ENCODE data around the gene TPPP3. TPM values are rescaled to one million over a fixed set of nuclear protein-coding genes. Genes with fewer than 3 reads are reported as not detected.
"Not testable (repeated sequence)": the region's sequence is repeated elsewhere in the genome, so short reads cannot be mapped to it uniquely, and the experiment has no call there.

Gene TPPP3
- total and polyA plus RNA-seq, 4 donors = 34.2 to 115 (median 73.1) TPM

- Histone ChIP-seq H3K4me3 (ENCODE audit: low read depth, low read length) (no peak overlapping the region), H3K36me3 (ENCODE audit: control insufficient read depth, insufficient read depth, low read length) (no peaks in the 10 kb centered on the region), H3K27me3 (ENCODE audit: control insufficient read depth, insufficient read depth, low read length) (no peaks in the 10 kb centered on the region), H3K4me1 (ENCODE audit: control insufficient read depth, insufficient read depth, low read length) (peaks cover 23% of the 10 kb centered on the region), H3K27ac (ENCODE audit: low read depth, low read length) (no peak overlapping the region), H3K9me3 (ENCODE audit: control insufficient read depth, insufficient read depth, low read length) (no peaks in the 10 kb centered on the region)
- DNase-seq (ENCODE audit: low read depth in 4 of 6, low spot score in 6 of 6) = no peak
- WGBS (ENCODE audit: insufficient coverage) = no CpG with 5 or more reads among the region's 3 CpGs
These were observed 26.2 kb upstream of the TPPP3 start for GRCh38 chr16:67419502-67419901.

GRCh38 chr16:67417333-67418061 lies 24.2 kb upstream of the TPPP3 start:
- H3K27ac ChIP-seq (ENCODE audit: low read depth, low read length) = no peak overlapping the region
- no peak for DNase-seq (ENCODE audit: low read depth in 4 of 6, low spot score in 6 of 6)
- no CpG with 5 or more reads among the region's 2 CpGs for WGBS (ENCODE audit: insufficient coverage)
- no peaks in the 10 kb centered on the region for H3K27me3 ChIP-seq (ENCODE audit: control insufficient read depth, insufficient read depth, low read length)
- H3K9me3 ChIP-seq (ENCODE audit: control insufficient read depth, insufficient read depth, low read length) = no peaks in the 10 kb centered on the region
- no peak overlapping the region for H3K4me3 ChIP-seq (ENCODE audit: low read depth, low read length)
- peaks cover 20% of the 10 kb centered on the region for H3K4me1 ChIP-seq (ENCODE audit: control insufficient read depth, insufficient read depth, low read length)
- H3K36me3 ChIP-seq (ENCODE audit: control insufficient read depth, insufficient read depth, low read length) = no peaks in the 10 kb centered on the region

- H3K4me3 ChIP-seq (ENCODE audit: low read depth, low read length) = peak within 1 kb of the TSS; percentile 68
- peak within 1 kb of the TSS; percentile 70 for H3K27ac ChIP-seq (ENCODE audit: low read depth, low read length)
- 2% methylated on average over 73 of the region's 73 CpGs for WGBS (ENCODE audit: insufficient coverage)
- peaks cover 20% of the 10 kb centered on the region for H3K4me1 ChIP-seq (ENCODE audit: control insufficient read depth, insufficient read depth, low read length)
- peak in 3 of 6 donors; percentile 58 to 90 (median 87) for DNase-seq (ENCODE audit: low read depth in 4 of 6, low spot score in 6 of 6)
- no peaks in the 10 kb centered on the region for H3K36me3 ChIP-seq (ENCODE audit: control insufficient read depth, insufficient read depth, low read length)
- H3K27me3 ChIP-seq (ENCODE audit: control insufficient read depth, insufficient read depth, low read length) = no peaks in the 10 kb centered on the region
- H3K9me3 ChIP-seq (ENCODE audit: control insufficient read depth, insufficient read depth, low read length) = no peaks in the 10 kb centered on the region
These were observed 22.8 kb upstream of the TPPP3 start, which contains the start of gene ZDHHC1 for GRCh38 chr16:67415872-67416793. Gene ZDHHC1, minus strand, starts transcription at chr16:67416477. Its CDS starts 8,702 bp downstream, at chr16:67407775.

GRCh38 chr16:67415421-67415820 lies 22.1 kb upstream of the TPPP3 start:
- H3K9me3 ChIP-seq (ENCODE audit: control insufficient read depth, insufficient read depth, low read length); H3K27me3 ChIP-seq (ENCODE audit: control insufficient read depth, insufficient read depth, low read length); H3K36me3 ChIP-seq (ENCODE audit: control insufficient read depth, insufficient read depth, low read length); DNase-seq (ENCODE audit: low read depth in 4 of 6, low spot score in 6 of 6): not testable (repeated sequence)
- 90% methylated on average over 13 of the region's 19 CpGs for WGBS (ENCODE audit: insufficient coverage)
- Histone ChIP-seq H3K4me1 (ENCODE audit: control insufficient read depth, insufficient read depth, low read length) (peaks cover 20% of the 10 kb centered on the region), H3K27ac (ENCODE audit: low read depth, low read length) (peak overlapping the region; percentile 70), H3K4me3 (ENCODE audit: low read depth, low read length) (peak overlapping the region; percentile 68)

GRCh38 chr16:67413978-67414911 lies 20.9 kb upstream of the TPPP3 start:
- no peak overlapping the region for H3K4me3 ChIP-seq (ENCODE audit: low read depth, low read length)
- DNase-seq (ENCODE audit: low read depth in 4 of 6, low spot score in 6 of 6) = peak in 1 of 6 donors; percentile 68
- H3K27me3 ChIP-seq (ENCODE audit: control insufficient read depth, insufficient read depth, low read length) = no peaks in the 10 kb centered on the region
- H3K36me3 ChIP-seq (ENCODE audit: control insufficient read depth, insufficient read depth, low read length) = peaks cover 2% of the 10 kb centered on the region
- H3K4me1 ChIP-seq (ENCODE audit: control insufficient read depth, insufficient read depth, low read length) = peaks cover 25% of the 10 kb centered on the region
- WGBS (ENCODE audit: insufficient coverage) = 20% methylated on average over 6 of the region's 6 CpGs
- no peak overlapping the region for H3K27ac ChIP-seq (ENCODE audit: low read depth, low read length)
- H3K9me3 ChIP-seq (ENCODE audit: control insufficient read depth, insufficient read depth, low read length) = no peaks in the 10 kb centered on the region

GRCh38 chr16:67412294-67412693 lies 19.0 kb upstream of the TPPP3 start:
- no peaks in the 10 kb centered on the region for H3K9me3 ChIP-seq (ENCODE audit: control insufficient read depth, insufficient read depth, low read length)
- WGBS (ENCODE audit: insufficient coverage) = 28% methylated on average over 2 of the region's 2 CpGs
- no peak overlapping the region for H3K27ac ChIP-seq (ENCODE audit: low read depth, low read length)
- peaks cover 3% of the 10 kb centered on the region for H3K36me3 ChIP-seq (ENCODE audit: control insufficient read depth, insufficient read depth, low read length)
- peaks cover 31% of the 10 kb centered on the region for H3K4me1 ChIP-seq (ENCODE audit: control insufficient read depth, insufficient read depth, low read length)
- H3K27me3 ChIP-seq (ENCODE audit: control insufficient read depth, insufficient read depth, low read length) = no peaks in the 10 kb centered on the region
- DNase-seq (ENCODE audit: low read depth in 4 of 6, low spot score in 6 of 6) = no peak
- no peak overlapping the region for H3K4me3 ChIP-seq (ENCODE audit: low read depth, low read length)

GRCh38 chr16:67411339-67411738 lies 18.0 kb upstream of the TPPP3 start:
- peaks cover 36% of the 10 kb centered on the region for H3K4me1 ChIP-seq (ENCODE audit: control insufficient read depth, insufficient read depth, low read length)
- no peak for DNase-seq (ENCODE audit: low read depth in 4 of 6, low spot score in 6 of 6)
- H3K4me3 ChIP-seq (ENCODE audit: low read depth, low read length) = no peak overlapping the region
- H3K36me3 ChIP-seq (ENCODE audit: control insufficient read depth, insufficient read depth, low read length) = peaks cover 5% of the 10 kb centered on the region
- WGBS (ENCODE audit: insufficient coverage) = 89% methylated on average over 2 of the region's 3 CpGs
- no peaks in the 10 kb centered on the region for H3K9me3 ChIP-seq (ENCODE audit: control insufficient read depth, insufficient read depth, low read length)
- H3K27me3 ChIP-seq (ENCODE audit: control insufficient read depth, insufficient read depth, low read length) = no peaks in the 10 kb centered on the region
- no peak overlapping the region for H3K27ac ChIP-seq (ENCODE audit: low read depth, low read length)

- peaks cover 10% of the 10 kb centered on the region for H3K36me3 ChIP-seq (ENCODE audit: control insufficient read depth, insufficient read depth, low read length)
- H3K27ac ChIP-seq (ENCODE audit: low read depth, low read length) = no peak overlapping the region
- WGBS (ENCODE audit: insufficient coverage) = 82% methylated on average over 6 of the region's 9 CpGs
- H3K27me3 ChIP-seq (ENCODE audit: control insufficient read depth, insufficient read depth, low read length) = no peaks in the 10 kb centered on the region
- peaks cover 27% of the 10 kb centered on the region for H3K4me1 ChIP-seq (ENCODE audit: control insufficient read depth, insufficient read depth, low read length)
- H3K9me3 ChIP-seq (ENCODE audit: control insufficient read depth, insufficient read depth, low read length) = no peaks in the 10 kb centered on the region
- no peak overlapping the region for H3K4me3 ChIP-seq (ENCODE audit: low read depth, low read length)
- no peak for DNase-seq (ENCODE audit: low read depth in 4 of 6, low spot score in 6 of 6)
These were observed 16.3 kb upstream of the TPPP3 start for GRCh38 chr16:67409631-67410030.

Measured in spinal cord (tissue), 10 donors.